Testis (tissue), 2 donors: ENCODE measurements around the gene MACROH2A1.

Experiments used
- POLR2A ChIP-seq: fragments of 450-650 bp; IDR thresholded peaks from one replicate; pipeline ENCODE4 v1.6.1; 2017; ENCODE audit warnings: antibody characterized with exemption, mild to moderate bottlenecking, moderate library complexity
- TF ChIP-seq, protein P1 (sequence below), 3 experiments: fragments of 450-650 bp in 2 of 3; fragments of 200-600 bp in 1 of 3; sonication (generic) in 1 of 3; IDR thresholded peaks; one replicate each; pipeline ENCODE4 v1.5.1; 2016 to 2019; ENCODE audit warnings: antibody characterized with exemption in 3 of 3, mild to moderate bottlenecking in 2 of 3, moderate library complexity in 1 of 3

DNA sequence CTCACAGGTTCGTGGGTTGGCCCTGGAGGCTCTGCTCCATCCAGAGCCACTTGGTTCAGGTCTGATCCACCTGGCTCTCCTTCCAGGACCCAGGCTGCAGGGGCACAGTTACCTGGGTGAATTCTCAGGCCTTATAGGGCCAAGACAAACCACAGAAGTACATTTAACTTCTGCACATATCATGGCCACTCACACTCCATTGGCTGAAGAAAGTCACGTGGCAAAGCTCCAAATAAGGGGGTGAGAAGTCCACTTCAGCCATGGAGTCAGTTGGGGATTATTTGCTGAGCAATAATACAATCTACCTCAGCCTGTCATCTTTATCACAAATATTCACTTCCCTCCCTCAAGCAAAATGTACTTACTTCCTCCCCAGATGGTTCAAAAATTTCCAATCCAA, 83.6 kb downstream of the MACROH2A1 start:
- TF ChIP-seq POLR2A: no peak
- TF ChIP-seq, protein P1, sequence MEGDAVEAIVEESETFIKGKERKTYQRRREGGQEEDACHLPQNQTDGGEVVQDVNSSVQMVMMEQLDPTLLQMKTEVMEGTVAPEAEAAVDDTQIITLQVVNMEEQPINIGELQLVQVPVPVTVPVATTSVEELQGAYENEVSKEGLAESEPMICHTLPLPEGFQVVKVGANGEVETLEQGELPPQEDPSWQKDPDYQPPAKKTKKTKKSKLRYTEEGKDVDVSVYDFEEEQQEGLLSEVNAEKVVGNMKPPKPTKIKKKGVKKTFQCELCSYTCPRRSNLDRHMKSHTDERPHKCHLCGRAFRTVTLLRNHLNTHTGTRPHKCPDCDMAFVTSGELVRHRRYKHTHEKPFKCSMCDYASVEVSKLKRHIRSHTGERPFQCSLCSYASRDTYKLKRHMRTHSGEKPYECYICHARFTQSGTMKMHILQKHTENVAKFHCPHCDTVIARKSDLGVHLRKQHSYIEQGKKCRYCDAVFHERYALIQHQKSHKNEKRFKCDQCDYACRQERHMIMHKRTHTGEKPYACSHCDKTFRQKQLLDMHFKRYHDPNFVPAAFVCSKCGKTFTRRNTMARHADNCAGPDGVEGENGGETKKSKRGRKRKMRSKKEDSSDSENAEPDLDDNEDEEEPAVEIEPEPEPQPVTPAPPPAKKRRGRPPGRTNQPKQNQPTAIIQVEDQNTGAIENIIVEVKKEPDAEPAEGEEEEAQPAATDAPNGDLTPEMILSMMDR (IDR thresholded peaks at IDR 0.05): no peak
